ENCODE results near the gene VRK1.

VRK1 gene

GRCh38 chr14:96823652-96824051 lies 26.5 kb downstream of the VRK1 start:
- DNase-seq (ENCODE audit: low read depth in 3 of 3), result no peak

GRCh38 chr14:96824283-96824682 lies 27.1 kb downstream of the VRK1 start:
- no peak for DNase-seq (ENCODE audit: low read depth in 3 of 3)

- no peak for DNase-seq (ENCODE audit: low read depth in 3 of 3)
Observed at GRCh38 chr14:96826818-96827217, 29.6 kb downstream of the VRK1 start.

- DNase-seq (ENCODE audit: low read depth in 3 of 3), result no peak
Observed at GRCh38 chr14:96827290-96827689, 30.1 kb downstream of the VRK1 start.

- DNase-seq (ENCODE audit: low read depth in 3 of 3), result no peak
Observed at GRCh38 chr14:96829791-96830190, 32.6 kb downstream of the VRK1 start.

- DNase-seq (ENCODE audit: low read depth in 3 of 3), result no peak
Observed at GRCh38 chr14:96830946-96831345, 33.8 kb downstream of the VRK1 start.

- DNase-seq (ENCODE audit: low read depth in 3 of 3), result no peak
Observed at GRCh38 chr14:96832351-96832750, 35.2 kb downstream of the VRK1 start.

- no peak for DNase-seq (ENCODE audit: low read depth in 3 of 3)
Observed at GRCh38 chr14:96838449-96838848, 41.3 kb downstream of the VRK1 start.

GRCh38 chr14:96839251-96839650 lies 42.1 kb downstream of the VRK1 start:
- no peak for DNase-seq (ENCODE audit: low read depth in 3 of 3)

- DNase-seq (ENCODE audit: low read depth in 3 of 3), result no peak
Observed at GRCh38 chr14:96843137-96843536, 46.0 kb downstream of the VRK1 start.

GRCh38 chr14:96844857-96845570 lies 47.8 kb downstream of the VRK1 start:
- DNase-seq (ENCODE audit: low read depth in 3 of 3), result no peak

GRCh38 chr14:96847451-96847850 lies 50.3 kb downstream of the VRK1 start:
- no peak for DNase-seq (ENCODE audit: low read depth in 3 of 3)

GRCh38 chr14:96848011-96848410 lies 50.8 kb downstream of the VRK1 start:
- no peak for DNase-seq (ENCODE audit: low read depth in 3 of 3)

- DNase-seq (ENCODE audit: low read depth in 3 of 3), result no peak
Observed at GRCh38 chr14:96849733-96850132, 52.6 kb downstream of the VRK1 start.

GRCh38 chr14:96851694-96852381 lies 54.7 kb downstream of the VRK1 start:
- no peak for DNase-seq (ENCODE audit: low read depth in 3 of 3)

- DNase-seq (ENCODE audit: low read depth in 3 of 3), result no peak
Observed at GRCh38 chr14:96852823-96853422, 55.7 kb downstream of the VRK1 start.

- no peak for DNase-seq (ENCODE audit: low read depth in 3 of 3)
Observed at GRCh38 chr14:96858643-96859042, 61.5 kb downstream of the VRK1 start.

- DNase-seq (ENCODE audit: low read depth in 3 of 3), result no peak
Observed at GRCh38 chr14:96861568-96862310, 64.6 kb downstream of the VRK1 start.

- no peak for DNase-seq (ENCODE audit: low read depth in 3 of 3)
Observed at GRCh38 chr14:96863327-96863985, 66.3 kb downstream of the VRK1 start.

- DNase-seq (ENCODE audit: low read depth in 3 of 3), result no peak
Observed at GRCh38 chr14:96863986-96864330, 66.8 kb downstream of the VRK1 start.

GRCh38 chr14:96867634-96868033 lies 70.5 kb downstream of the VRK1 start:
- DNase-seq (ENCODE audit: low read depth in 3 of 3), result no peak

- DNase-seq (ENCODE audit: low read depth in 3 of 3), result no peak
Observed at GRCh38 chr14:96874127-96874526, 76.9 kb downstream of the VRK1 start.

Data from stimulated activated CD4-positive, alpha-beta T cell treated with anti-CD3 and anti-CD28 coated beads, TNF-alpha, amount 100 ng/mL, for 4 hours (primary cell).